ENCODE results near the gene ZNF414. TPM values are rescaled to one million over a fixed set of nuclear protein-coding genes. Genes with fewer than 3 reads are reported as not detected.

The ZNF414 gene
- total RNA-seq, 1 donor from 2014 or later: 27.5 TPM

DNA sequence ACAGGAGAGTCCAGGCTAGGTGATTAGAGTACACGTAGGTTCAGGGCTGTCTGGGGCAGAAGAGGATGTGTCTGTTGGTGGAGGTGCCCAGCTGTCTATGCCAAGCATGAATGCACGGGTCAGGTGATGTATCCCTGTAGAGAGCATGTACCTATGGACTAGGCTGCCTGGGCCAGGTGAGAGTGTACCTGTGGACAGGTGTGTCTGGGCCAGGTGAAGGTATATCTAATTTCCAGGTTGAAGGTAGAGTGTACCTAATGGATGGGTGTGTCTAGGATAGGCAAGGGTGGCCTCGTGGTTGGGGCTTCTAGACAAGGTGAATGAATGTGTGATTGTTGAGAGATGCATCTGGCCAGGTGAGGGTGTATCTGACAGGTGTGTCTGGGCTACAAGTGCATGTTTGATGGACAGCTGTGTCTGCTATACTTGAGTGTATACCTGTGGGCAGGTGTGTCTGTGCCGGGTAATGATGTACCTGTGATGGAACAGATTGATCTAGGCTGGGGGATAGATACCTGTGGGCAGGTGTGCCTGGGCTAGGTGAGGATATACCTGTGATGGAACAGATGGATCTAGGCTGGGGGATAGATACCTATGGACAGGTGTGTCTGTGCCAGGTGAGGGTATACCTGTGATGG lies 15.5 kb upstream of the ZNF414 start:
- no peak for TF ChIP-seq POLR2A (IDR thresholded peaks at IDR 0.05)
- no peak for TF ChIP-seq POLR2AphosphoS5 (IDR thresholded peaks at IDR 0.05; ENCODE audit: insufficient read depth in 1 of 2, low read depth in 1 of 2)
- TF ChIP-seq, protein P1, sequence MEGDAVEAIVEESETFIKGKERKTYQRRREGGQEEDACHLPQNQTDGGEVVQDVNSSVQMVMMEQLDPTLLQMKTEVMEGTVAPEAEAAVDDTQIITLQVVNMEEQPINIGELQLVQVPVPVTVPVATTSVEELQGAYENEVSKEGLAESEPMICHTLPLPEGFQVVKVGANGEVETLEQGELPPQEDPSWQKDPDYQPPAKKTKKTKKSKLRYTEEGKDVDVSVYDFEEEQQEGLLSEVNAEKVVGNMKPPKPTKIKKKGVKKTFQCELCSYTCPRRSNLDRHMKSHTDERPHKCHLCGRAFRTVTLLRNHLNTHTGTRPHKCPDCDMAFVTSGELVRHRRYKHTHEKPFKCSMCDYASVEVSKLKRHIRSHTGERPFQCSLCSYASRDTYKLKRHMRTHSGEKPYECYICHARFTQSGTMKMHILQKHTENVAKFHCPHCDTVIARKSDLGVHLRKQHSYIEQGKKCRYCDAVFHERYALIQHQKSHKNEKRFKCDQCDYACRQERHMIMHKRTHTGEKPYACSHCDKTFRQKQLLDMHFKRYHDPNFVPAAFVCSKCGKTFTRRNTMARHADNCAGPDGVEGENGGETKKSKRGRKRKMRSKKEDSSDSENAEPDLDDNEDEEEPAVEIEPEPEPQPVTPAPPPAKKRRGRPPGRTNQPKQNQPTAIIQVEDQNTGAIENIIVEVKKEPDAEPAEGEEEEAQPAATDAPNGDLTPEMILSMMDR (IDR thresholded peaks at IDR 0.05): no peak
- intact Hi-C loops (cut with DNase I): no loop called here
- Histone ChIP-seq H3K36me3 (no peaks in the 10 kb centered on the region), H3K4me1 (peaks cover 12% of the 10 kb centered on the region), H3K9me3 (no peaks in the 10 kb centered on the region), H3K27ac (no peak overlapping the region), H3K4me3 (no peak overlapping the region), H3K27me3 (no peaks in the 10 kb centered on the region)
- no peak for DNase-seq (ENCODE audit: extremely low spot score in 2 of 2)

DNA sequence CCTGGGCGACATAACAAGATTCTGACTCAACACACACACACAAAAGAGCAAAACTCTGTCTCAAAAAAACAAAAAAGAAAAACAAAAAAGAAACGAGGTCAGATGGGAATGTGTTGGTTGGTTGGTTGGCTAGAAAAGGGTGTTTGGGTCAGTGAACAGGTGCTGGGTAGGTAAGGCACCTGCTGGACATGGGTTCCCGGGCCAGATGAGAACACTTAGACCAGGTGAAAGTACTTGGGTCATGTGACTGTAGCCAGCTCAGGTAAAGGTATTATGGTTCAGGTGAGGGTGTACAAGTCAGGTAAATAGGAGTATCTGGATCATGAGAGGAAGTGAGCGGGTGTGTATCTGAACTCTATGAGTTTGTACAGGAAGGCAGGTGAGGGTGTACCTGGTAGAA lies 14.5 kb upstream of the ZNF414 start:
- H3K27me3 ChIP-seq: no peaks in the 10 kb centered on the region
- DNase-seq (ENCODE audit: extremely low spot score in 2 of 2): no peak
- H3K9me3 ChIP-seq: no peaks in the 10 kb centered on the region
- H3K4me3 ChIP-seq: no peak overlapping the region
- peaks cover 12% of the 10 kb centered on the region for H3K4me1 ChIP-seq
- H3K27ac ChIP-seq: no peak overlapping the region
- intact Hi-C loops (cut with DNase I): no loop called here
- TF ChIP-seq POLR2A (IDR thresholded peaks at IDR 0.05) (no peak), POLR2AphosphoS5 (IDR thresholded peaks at IDR 0.05; ENCODE audit: insufficient read depth in 1 of 2, low read depth in 1 of 2) (no peak)
- H3K36me3 ChIP-seq: no peaks in the 10 kb centered on the region

GRCh38 chr19:8526345-8527091 lies 12.6 kb upstream of the ZNF414 start:
- TF ChIP-seq, protein P1 (IDR thresholded peaks at IDR 0.05): no peak
- TF ChIP-seq POLR2AphosphoS5 (IDR thresholded peaks at IDR 0.05; ENCODE audit: insufficient read depth in 1 of 2, low read depth in 1 of 2) (peak; percentile 33 to 91), POLR2A (IDR thresholded peaks at IDR 0.05) (peak in 1 of 2 donors; percentile 49)
- intact Hi-C loops (cut with DNase I): no loop called here
- H3K36me3 ChIP-seq: no peaks in the 10 kb centered on the region
- peak overlapping the region; percentile 47 to 86 for H3K4me3 ChIP-seq
- no peak for DNase-seq (ENCODE audit: extremely low spot score in 2 of 2)
- peak overlapping the region; percentile 95 for H3K27ac ChIP-seq
- no peaks in the 10 kb centered on the region for H3K27me3 ChIP-seq
- no peaks in the 10 kb centered on the region for H3K9me3 ChIP-seq
- peaks cover 12% of the 10 kb centered on the region for H3K4me1 ChIP-seq

- Histone ChIP-seq H3K9me3 (no peaks in the 10 kb centered on the region), H3K4me1 (peaks cover 12% of the 10 kb centered on the region), H3K4me3 (peak overlapping the region; percentile 58 to 86), H3K36me3 (no peaks in the 10 kb centered on the region), H3K27me3 (no peaks in the 10 kb centered on the region), H3K27ac (peak overlapping the region; percentile 90)
- no peak for DNase-seq (ENCODE audit: extremely low spot score in 2 of 2)
- intact Hi-C loops (cut with DNase I): no loop called here
- TF ChIP-seq POLR2AphosphoS5 (IDR thresholded peaks at IDR 0.05; ENCODE audit: insufficient read depth in 1 of 2, low read depth in 1 of 2) (no peak), POLR2A (IDR thresholded peaks at IDR 0.05) (no peak)
- TF ChIP-seq, protein P1 (IDR thresholded peaks at IDR 0.05): no peak
These were observed 11.4 kb upstream of the ZNF414 start for GRCh38 chr19:8525401-8525684.

GRCh38 chr19:8519388-8519787 lies 5.4 kb upstream of the ZNF414 start:
- Histone ChIP-seq H3K9me3 (no peaks in the 10 kb centered on the region), H3K27me3 (no peaks in the 10 kb centered on the region), H3K4me1 (peaks cover 13% of the 10 kb centered on the region), H3K36me3 (no peaks in the 10 kb centered on the region), H3K4me3 (no peak overlapping the region), H3K27ac (no peak overlapping the region)
- DNase-seq (ENCODE audit: extremely low spot score in 2 of 2): no peak
- intact Hi-C loops (cut with DNase I): loop anchor here (10.0 kb wide), 1 partner anchor 515 kb away; the partner anchor contains the start of gene ELAVL1
- no peak for TF ChIP-seq POLR2AphosphoS5 (IDR thresholded peaks at IDR 0.05; ENCODE audit: insufficient read depth in 1 of 2, low read depth in 1 of 2)
- no peak for TF ChIP-seq POLR2A (IDR thresholded peaks at IDR 0.05)
- TF ChIP-seq, protein P1 (IDR thresholded peaks at IDR 0.05): no peak
